HEK293 (cell line): ENCODE data around the gene MAN1C1.

Source experiments
- CTCF ChIA-PET: fragments of 350-600 bp; formaldehyde crosslinking; extraction: SDS; loops from one replicate; lab custom pipeline; 2021; ENCODE audit warnings: antibody characterized with exemption; lab: Yijun Ruan, JAX
- POLR2A ChIA-PET: fragments of 300-600 bp; formaldehyde crosslinking; extraction: SDS; loops from one replicate; lab custom pipeline; 2020; ENCODE audit warnings: antibody characterized with exemption, inconsistent platforms; lab: Yijun Ruan, JAX
- H3K27ac ChIP-seq: fragments of 200-500 bp; sonication (Bioruptor generic); 2 replicates; pipeline ENCODE4 v1.5.1; 2014; ENCODE audit warnings: low read depth, low read length, control low read depth, inconsistent platforms; ENCODE audit errors: extremely low read depth
- H3K36me3 ChIP-seq, 2 experiments: fragments of 200-500 bp in 1 of 2; sonication (Bioruptor generic) in 1 of 2; 1 replicate in 1 of 2; 2 replicates in 1 of 2; pipeline ENCODE4 v1.5.1; 2014 to 2017; ENCODE audit warnings: inconsistent platforms in 2 of 2, low read length in 2 of 2; ENCODE audit not compliant: control insufficient read depth in 2 of 2, insufficient read depth in 1 of 2
- H3K4me1 ChIP-seq: fragments of 200-500 bp; sonication (Bioruptor generic); 2 replicates; pipeline ENCODE4 v1.5.1; 2014; ENCODE audit warnings: mild to moderate bottlenecking, low read length, inconsistent platforms; ENCODE audit not compliant: control insufficient read depth, insufficient read depth
- H3K4me3 ChIP-seq: 2 replicates; pipeline ENCODE4 v1.5.1; 2011; ENCODE audit warnings: low read depth, mild to moderate bottlenecking, control low read depth, low read length, moderate library complexity
- H3K9me3 ChIP-seq: fragments of 200-500 bp; sonication (Bioruptor generic); 2 replicates; pipeline ENCODE4 v1.5.1; 2014; ENCODE audit warnings: low read depth, low read length, inconsistent platforms; ENCODE audit not compliant: control insufficient read depth, insufficient read depth
- BCL11B ChIP-seq: fragments of 450-650 bp; formaldehyde crosslinking; IDR thresholded peaks from 2 replicates; pipeline ENCODE4 v1.5.1; 2016; ENCODE audit warnings: low read depth, missing biosample characterization, missing genetic modification characterization
- KLF10 ChIP-seq: fragments of 450-650 bp; IDR thresholded peaks from 2 replicates; pipeline ENCODE4 v1.5.1; 2018; ENCODE audit warnings: missing biosample characterization, mild to moderate bottlenecking, missing genetic modification characterization
- KLF8 ChIP-seq: fragments of 450-650 bp; formaldehyde crosslinking; IDR thresholded peaks from 2 replicates; pipeline ENCODE4 v1.5.1; 2016; ENCODE audit warnings: missing biosample characterization, missing genetic modification characterization
- KLF9 ChIP-seq: fragments of 450-650 bp; formaldehyde crosslinking; IDR thresholded peaks from 2 replicates; pipeline ENCODE4 v1.5.1; 2016; ENCODE audit warnings: missing biosample characterization, missing genetic modification characterization, low read depth
- RBAK ChIP-seq: fragments of 450-650 bp; formaldehyde crosslinking; IDR thresholded peaks from 2 replicates; pipeline ENCODE4 v1.5.1; 2016; ENCODE audit warnings: missing biosample characterization, missing genetic modification characterization
- WT1 ChIP-seq: fragments of 450-650 bp; formaldehyde crosslinking; IDR thresholded peaks from 2 replicates; pipeline ENCODE4 v1.5.1; 2016; ENCODE audit warnings: missing biosample characterization, missing genetic modification characterization
- ZBTB7A ChIP-seq: fragments of 450-650 bp; formaldehyde crosslinking; IDR thresholded peaks from 2 replicates; pipeline ENCODE4 v1.5.1; 2016; ENCODE audit warnings: low read depth, missing biosample characterization, missing genetic modification characterization
- ZNF114 ChIP-seq: fragments of 450-650 bp; formaldehyde crosslinking; IDR thresholded peaks from 2 replicates; pipeline ENCODE4 v1.5.0; 2017; ENCODE audit warnings: missing biosample characterization, missing genetic modification characterization
- ZNF2 ChIP-seq: fragments of 450-650 bp; formaldehyde crosslinking; IDR thresholded peaks from 2 replicates; pipeline ENCODE4 v1.5.1; 2016; ENCODE audit warnings: missing biosample characterization, missing genetic modification characterization
- ZNF391 ChIP-seq: fragments of 450-650 bp; formaldehyde crosslinking; IDR thresholded peaks from 2 replicates; pipeline ENCODE4 v1.5.1; 2016; ENCODE audit warnings: low read depth, missing biosample characterization, missing genetic modification characterization, borderline replicate concordance
- ZNF529 ChIP-seq: fragments of 450-650 bp; formaldehyde crosslinking; IDR thresholded peaks from 2 replicates; pipeline ENCODE4 v1.5.1; 2017; ENCODE audit warnings: missing genetic modification characterization, missing biosample characterization; ENCODE audit not compliant: insufficient replicate concordance
- ZNF555 ChIP-seq: fragments of 450-650 bp; formaldehyde crosslinking; conservative IDR thresholded peaks from 2 replicates; pipeline ENCODE4 v1.5.1; 2017; ENCODE audit warnings: missing biosample characterization, mild to moderate bottlenecking, missing genetic modification characterization, inconsistent platforms
- ZNF560 ChIP-seq: fragments of 450-650 bp; formaldehyde crosslinking; IDR thresholded peaks from 2 replicates; pipeline ENCODE4 v1.5.1; 2017; ENCODE audit warnings: missing biosample characterization, missing genetic modification characterization, borderline replicate concordance
- ZNF585B ChIP-seq: fragments of 450-650 bp; formaldehyde crosslinking; IDR thresholded peaks from 2 replicates; pipeline ENCODE4 v1.5.1; 2016; ENCODE audit warnings: missing biosample characterization, missing genetic modification characterization
- ZNF621 ChIP-seq: fragments of 450-650 bp; formaldehyde crosslinking; IDR thresholded peaks from 2 replicates; pipeline ENCODE4 v1.5.1; 2017; ENCODE audit warnings: missing biosample characterization, missing genetic modification characterization
- ZNF664 ChIP-seq: fragments of 450-650 bp; formaldehyde crosslinking; IDR thresholded peaks from 2 replicates; pipeline ENCODE4 v1.5.1; 2016; ENCODE audit warnings: missing biosample characterization, missing genetic modification characterization
- TF ChIP-seq, protein P1 (sequence below): fragments of 450-650 bp; formaldehyde crosslinking; IDR thresholded peaks from 2 replicates; pipeline ENCODE4 v1.5.1; 2017; ENCODE audit warnings: missing biosample characterization, missing genetic modification characterization
- TF ChIP-seq, protein P2 (sequence below): fragments of 450-650 bp; formaldehyde crosslinking; IDR thresholded peaks from 2 replicates; pipeline ENCODE4 v1.5.1; 2016; ENCODE audit warnings: missing biosample characterization, missing genetic modification characterization
- TF ChIP-seq, protein P3 (sequence below): fragments of 450-650 bp; formaldehyde crosslinking; IDR thresholded peaks from 2 replicates; pipeline ENCODE4 v1.5.1; 2016; ENCODE audit warnings: missing biosample characterization, missing genetic modification characterization
- TF ChIP-seq, protein P4 (sequence below): fragments of 450-650 bp; formaldehyde crosslinking; IDR thresholded peaks from 2 replicates; pipeline ENCODE4 v1.5.1; 2017; ENCODE audit warnings: missing biosample characterization, missing genetic modification characterization
- TF ChIP-seq, protein P5 (sequence below): fragments of 450-650 bp; formaldehyde crosslinking; conservative IDR thresholded peaks from 2 replicates; pipeline ENCODE4 v1.5.1; 2016; ENCODE audit warnings: low read depth, missing biosample characterization, missing genetic modification characterization
- TF ChIP-seq, protein P6 (sequence below): fragments of 450-650 bp; formaldehyde crosslinking; IDR thresholded peaks from 2 replicates; pipeline ENCODE4 v1.5.1; 2016; ENCODE audit warnings: missing biosample characterization, missing genetic modification characterization

MAN1C1 gene

DNA sequence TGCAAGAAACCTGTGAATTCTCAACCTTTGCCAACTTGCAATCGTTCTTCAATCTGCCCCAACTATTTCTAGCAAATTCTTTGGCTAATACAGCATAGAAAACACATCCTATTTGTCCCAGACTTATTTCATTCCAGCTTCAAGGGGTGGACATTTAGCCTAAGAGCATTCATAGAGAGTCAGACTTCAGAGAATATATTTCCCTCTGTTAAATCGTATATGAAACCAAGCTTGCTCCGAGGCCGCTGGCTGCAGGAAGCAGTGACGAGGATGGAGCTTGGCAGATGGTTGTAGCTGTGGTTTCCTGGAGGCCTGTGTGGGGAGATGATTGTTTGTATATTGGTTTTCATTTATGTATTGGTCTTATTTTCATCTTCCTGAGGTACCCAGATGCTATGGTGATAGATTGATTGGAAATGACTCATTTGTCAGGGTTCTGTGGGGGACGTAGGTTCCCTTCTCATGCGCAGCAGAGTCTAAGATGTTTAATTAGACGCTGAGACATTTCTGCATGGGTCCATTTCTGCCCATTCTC, 26.1 kb downstream of the MAN1C1 start:
- no peaks in the 10 kb centered on the region for H3K36me3 ChIP-seq
- TF ChIP-seq KLF9 (tag by site-specific recombination) (no peak), ZNF2 (tag by site-specific recombination) (no peak), ZBTB7A (tag by site-specific recombination) (no peak), ZNF114 (no peak), ZNF585B (tag by site-specific recombination) (no peak), ZNF560 (tag by site-specific recombination) (no peak), KLF8 (tag by site-specific recombination) (no peak), ZNF529 (tag by site-specific recombination) (no peak), ZNF391 (no peak), WT1 (tag by site-specific recombination) (no peak), KLF10 (tag by site-specific recombination) (no peak), ZNF555 (no peak), RBAK (no peak)
- TF ChIP-seq, protein P1, sequence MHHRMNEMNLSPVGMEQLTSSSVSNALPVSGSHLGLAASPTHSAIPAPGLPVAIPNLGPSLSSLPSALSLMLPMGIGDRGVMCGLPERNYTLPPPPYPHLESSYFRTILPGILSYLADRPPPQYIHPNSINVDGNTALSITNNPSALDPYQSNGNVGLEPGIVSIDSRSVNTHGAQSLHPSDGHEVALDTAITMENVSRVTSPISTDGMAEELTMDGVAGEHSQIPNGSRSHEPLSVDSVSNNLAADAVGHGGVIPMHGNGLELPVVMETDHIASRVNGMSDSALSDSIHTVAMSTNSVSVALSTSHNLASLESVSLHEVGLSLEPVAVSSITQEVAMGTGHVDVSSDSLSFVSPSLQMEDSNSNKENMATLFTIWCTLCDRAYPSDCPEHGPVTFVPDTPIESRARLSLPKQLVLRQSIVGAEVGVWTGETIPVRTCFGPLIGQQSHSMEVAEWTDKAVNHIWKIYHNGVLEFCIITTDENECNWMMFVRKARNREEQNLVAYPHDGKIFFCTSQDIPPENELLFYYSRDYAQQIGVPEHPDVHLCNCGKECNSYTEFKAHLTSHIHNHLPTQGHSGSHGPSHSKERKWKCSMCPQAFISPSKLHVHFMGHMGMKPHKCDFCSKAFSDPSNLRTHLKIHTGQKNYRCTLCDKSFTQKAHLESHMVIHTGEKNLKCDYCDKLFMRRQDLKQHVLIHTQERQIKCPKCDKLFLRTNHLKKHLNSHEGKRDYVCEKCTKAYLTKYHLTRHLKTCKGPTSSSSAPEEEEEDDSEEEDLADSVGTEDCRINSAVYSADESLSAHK (tag by site-specific recombination) = no peak
- TF ChIP-seq, protein P2, sequence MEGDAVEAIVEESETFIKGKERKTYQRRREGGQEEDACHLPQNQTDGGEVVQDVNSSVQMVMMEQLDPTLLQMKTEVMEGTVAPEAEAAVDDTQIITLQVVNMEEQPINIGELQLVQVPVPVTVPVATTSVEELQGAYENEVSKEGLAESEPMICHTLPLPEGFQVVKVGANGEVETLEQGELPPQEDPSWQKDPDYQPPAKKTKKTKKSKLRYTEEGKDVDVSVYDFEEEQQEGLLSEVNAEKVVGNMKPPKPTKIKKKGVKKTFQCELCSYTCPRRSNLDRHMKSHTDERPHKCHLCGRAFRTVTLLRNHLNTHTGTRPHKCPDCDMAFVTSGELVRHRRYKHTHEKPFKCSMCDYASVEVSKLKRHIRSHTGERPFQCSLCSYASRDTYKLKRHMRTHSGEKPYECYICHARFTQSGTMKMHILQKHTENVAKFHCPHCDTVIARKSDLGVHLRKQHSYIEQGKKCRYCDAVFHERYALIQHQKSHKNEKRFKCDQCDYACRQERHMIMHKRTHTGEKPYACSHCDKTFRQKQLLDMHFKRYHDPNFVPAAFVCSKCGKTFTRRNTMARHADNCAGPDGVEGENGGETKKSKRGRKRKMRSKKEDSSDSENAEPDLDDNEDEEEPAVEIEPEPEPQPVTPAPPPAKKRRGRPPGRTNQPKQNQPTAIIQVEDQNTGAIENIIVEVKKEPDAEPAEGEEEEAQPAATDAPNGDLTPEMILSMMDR (tag by site-specific recombination) = no peak
- TF ChIP-seq, protein P3, sequence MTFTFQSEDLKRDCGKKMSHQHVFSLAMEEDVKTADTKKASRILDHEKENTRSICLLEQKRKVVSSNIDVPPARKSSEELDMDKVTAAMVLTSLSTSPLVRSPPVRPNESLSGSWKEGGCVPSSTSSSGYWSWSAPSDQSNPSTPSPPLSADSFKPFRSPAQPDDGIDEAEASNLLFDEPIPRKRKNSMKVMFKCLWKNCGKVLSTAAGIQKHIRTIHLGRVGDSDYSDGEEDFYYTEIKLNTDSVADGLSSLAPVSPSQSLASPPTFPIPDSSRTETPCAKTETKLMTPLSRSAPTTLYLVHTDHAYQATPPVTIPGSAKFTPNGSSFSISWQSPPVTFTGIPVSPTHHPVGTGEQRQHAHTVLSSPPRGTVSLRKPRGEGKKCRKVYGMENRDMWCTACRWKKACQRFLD = no peak
- TF ChIP-seq, protein P4, sequence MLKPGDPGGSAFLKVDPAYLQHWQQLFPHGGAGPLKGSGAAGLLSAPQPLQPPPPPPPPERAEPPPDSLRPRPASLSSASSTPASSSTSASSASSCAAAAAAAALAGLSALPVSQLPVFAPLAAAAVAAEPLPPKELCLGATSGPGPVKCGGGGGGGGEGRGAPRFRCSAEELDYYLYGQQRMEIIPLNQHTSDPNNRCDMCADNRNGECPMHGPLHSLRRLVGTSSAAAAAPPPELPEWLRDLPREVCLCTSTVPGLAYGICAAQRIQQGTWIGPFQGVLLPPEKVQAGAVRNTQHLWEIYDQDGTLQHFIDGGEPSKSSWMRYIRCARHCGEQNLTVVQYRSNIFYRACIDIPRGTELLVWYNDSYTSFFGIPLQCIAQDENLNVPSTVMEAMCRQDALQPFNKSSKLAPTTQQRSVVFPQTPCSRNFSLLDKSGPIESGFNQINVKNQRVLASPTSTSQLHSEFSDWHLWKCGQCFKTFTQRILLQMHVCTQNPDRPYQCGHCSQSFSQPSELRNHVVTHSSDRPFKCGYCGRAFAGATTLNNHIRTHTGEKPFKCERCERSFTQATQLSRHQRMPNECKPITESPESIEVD = no peak
- TF ChIP-seq, all 188 proteins: peak for 0
- no peak overlapping the region for H3K4me3 ChIP-seq
- ChIA-PET POLR2A (no interaction called here), CTCF (interaction anchor here (0.5 to 0.8 kb wide), 2 partner anchors 24 to 25 kb away, joined by 4 to 5 read pairs; no protein-coding TSS in a partner anchor)
- no peaks in the 10 kb centered on the region for H3K4me1 ChIP-seq
- no peaks in the 10 kb centered on the region for H3K9me3 ChIP-seq
- H3K27ac ChIP-seq = no peak overlapping the region

DNA sequence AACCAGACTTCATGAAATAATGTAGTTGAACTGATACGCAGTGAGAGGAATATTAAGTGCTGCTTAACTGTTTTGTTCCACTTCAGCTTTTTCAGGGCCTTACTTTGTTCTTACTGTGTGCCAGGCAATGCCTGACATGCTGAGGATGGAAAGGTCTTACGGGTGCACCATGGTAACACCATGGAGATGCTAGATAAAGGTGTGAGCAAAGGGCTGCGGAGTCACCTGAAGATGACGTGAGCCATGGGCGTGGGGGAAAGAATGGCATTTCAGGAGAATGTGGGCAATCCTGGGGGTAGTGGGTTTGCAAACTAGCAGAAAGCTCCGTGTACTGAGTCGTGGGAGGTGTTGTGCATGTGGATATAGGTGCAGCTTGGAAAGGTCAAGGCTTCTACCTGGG, 27.3 kb downstream of the MAN1C1 start:
- Histone ChIP-seq H3K9me3 (no peaks in the 10 kb centered on the region), H3K4me3 (no peak overlapping the region), H3K27ac (no peak overlapping the region), H3K36me3 (no peaks in the 10 kb centered on the region), H3K4me1 (no peaks in the 10 kb centered on the region)
- CTCF ChIA-PET = interaction anchor here (1.3 kb wide), 1 partner anchor 31 kb away, joined by 3 read pairs; no protein-coding TSS in a partner anchor
- POLR2A ChIA-PET = no interaction called here
- TF ChIP-seq, protein P5, sequence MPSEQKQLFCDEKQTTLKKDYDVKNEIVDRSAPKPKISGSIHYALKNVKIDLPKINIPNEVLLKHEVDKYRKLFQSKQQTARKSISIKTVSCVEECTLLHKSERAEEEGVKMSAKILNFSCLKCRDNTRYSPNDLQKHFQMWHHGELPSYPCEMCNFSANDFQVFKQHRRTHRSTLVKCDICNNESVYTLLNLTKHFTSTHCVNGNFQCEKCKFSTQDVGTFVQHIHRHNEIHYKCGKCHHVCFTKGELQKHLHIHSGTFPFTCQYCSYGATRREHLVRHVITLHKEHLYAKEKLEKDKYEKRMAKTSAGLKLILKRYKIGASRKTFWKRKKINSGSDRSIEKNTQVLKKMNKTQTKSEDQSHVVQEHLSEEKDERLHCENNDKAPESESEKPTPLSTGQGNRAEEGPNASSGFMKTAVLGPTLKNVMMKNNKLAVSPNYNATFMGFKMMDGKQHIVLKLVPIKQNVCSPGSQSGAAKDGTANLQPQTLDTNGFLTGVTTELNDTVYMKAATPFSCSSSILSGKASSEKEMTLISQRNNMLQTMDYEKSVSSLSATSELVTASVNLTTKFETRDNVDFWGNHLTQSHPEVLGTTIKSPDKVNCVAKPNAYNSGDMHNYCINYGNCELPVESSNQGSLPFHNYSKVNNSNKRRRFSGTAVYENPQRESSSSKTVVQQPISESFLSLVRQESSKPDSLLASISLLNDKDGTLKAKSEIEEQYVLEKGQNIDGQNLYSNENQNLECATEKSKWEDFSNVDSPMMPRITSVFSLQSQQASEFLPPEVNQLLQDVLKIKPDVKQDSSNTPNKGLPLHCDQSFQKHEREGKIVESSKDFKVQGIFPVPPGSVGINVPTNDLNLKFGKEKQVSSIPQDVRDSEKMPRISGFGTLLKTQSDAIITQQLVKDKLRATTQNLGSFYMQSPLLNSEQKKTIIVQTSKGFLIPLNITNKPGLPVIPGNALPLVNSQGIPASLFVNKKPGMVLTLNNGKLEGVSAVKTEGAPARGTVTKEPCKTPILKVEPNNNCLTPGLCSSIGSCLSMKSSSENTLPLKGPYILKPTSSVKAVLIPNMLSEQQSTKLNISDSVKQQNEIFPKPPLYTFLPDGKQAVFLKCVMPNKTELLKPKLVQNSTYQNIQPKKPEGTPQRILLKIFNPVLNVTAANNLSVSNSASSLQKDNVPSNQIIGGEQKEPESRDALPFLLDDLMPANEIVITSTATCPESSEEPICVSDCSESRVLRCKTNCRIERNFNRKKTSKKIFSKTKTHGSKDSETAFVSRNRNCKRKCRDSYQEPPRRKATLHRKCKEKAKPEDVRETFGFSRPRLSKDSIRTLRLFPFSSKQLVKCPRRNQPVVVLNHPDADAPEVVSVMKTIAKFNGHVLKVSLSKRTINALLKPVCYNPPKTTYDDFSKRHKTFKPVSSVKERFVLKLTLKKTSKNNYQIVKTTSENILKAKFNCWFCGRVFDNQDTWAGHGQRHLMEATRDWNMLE = no peak
- no peak for TF ChIP-seq BCL11B (tag by site-specific recombination)
- TF ChIP-seq ZNF664 (tag by site-specific recombination) = no peak
- no peak for TF ChIP-seq WT1 (tag by site-specific recombination)
- TF ChIP-seq, protein P6, sequence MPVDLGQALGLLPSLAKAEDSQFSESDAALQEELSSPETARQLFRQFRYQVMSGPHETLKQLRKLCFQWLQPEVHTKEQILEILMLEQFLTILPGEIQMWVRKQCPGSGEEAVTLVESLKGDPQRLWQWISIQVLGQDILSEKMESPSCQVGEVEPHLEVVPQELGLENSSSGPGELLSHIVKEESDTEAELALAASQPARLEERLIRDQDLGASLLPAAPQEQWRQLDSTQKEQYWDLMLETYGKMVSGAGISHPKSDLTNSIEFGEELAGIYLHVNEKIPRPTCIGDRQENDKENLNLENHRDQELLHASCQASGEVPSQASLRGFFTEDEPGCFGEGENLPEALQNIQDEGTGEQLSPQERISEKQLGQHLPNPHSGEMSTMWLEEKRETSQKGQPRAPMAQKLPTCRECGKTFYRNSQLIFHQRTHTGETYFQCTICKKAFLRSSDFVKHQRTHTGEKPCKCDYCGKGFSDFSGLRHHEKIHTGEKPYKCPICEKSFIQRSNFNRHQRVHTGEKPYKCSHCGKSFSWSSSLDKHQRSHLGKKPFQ (tag by site-specific recombination) = no peak
- TF ChIP-seq ZNF621 (tag by site-specific recombination) = no peak
